ENCODE results near the gene CTDSPL. TPM values are rescaled to one million over a fixed set of nuclear protein-coding genes. Genes with fewer than 3 reads are reported as not detected.

CTDSPL gene
- total RNA-seq, 2 donors from 2014 or later: 27.8 to 30.7 TPM

DNA sequence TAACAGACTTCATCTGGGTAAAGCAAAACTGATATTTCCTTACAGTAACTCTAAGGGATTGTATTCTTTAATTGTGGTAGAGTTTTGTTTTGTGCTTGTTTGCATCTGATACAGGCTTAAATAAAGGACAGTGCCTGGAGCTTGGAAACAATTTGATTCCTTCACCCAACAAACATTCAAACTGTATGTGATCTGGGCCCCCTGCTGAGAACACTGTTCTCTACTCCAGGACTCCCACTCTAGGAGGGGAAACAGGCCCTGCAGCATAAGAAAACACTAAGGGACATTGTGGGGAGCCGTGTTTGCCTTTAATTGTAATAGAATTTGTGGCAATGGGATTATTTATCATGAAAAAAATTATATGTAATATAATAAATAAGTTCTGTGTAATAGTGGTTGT lies 56.9 kb downstream of the CTDSPL start:
- H3K9me3 ChIP-seq (ENCODE audit: control insufficient read depth, low read length): no peaks in the 10 kb centered on the region
- no peak overlapping the region for H3K9ac ChIP-seq (ENCODE audit: extremely low read depth, low read length, poor library complexity, severe bottlenecking)
- 80% methylated on average over 1 of the region's 1 CpG; no CpG with 5 or more reads in 1 of the 2 experiments for WGBS, 2 experiments (ENCODE audit: insufficient coverage in 1 of 2, insufficient read length in 1 of 2)
- peaks cover 15% of the 10 kb centered on the region for H3K4me1 Mint-ChIP-seq
- no peaks in the 10 kb centered on the region for H3K27me3 ChIP-seq (ENCODE audit: control insufficient read depth, insufficient read depth, low read length, poor library complexity, severe bottlenecking)
- peaks cover 3% of the 10 kb centered on the region for H3K4me1 ChIP-seq (ENCODE audit: control insufficient read depth, insufficient read depth, low read length)
- H3K27me3 Mint-ChIP-seq (ENCODE audit: insufficient read depth): no peaks in the 10 kb centered on the region
- H3K27ac ChIP-seq (ENCODE audit: low read depth, low read length): no peak overlapping the region
- DNase-seq: no peak
- H3K4me3 ChIP-seq (ENCODE audit: low read length): no peak overlapping the region
- no peak overlapping the region for H3K4me3 Mint-ChIP-seq
- no peaks in the 10 kb centered on the region for H3K36me3 ChIP-seq (ENCODE audit: control insufficient read depth, insufficient read depth, low read length)
- TF ChIP-seq, protein P1, sequence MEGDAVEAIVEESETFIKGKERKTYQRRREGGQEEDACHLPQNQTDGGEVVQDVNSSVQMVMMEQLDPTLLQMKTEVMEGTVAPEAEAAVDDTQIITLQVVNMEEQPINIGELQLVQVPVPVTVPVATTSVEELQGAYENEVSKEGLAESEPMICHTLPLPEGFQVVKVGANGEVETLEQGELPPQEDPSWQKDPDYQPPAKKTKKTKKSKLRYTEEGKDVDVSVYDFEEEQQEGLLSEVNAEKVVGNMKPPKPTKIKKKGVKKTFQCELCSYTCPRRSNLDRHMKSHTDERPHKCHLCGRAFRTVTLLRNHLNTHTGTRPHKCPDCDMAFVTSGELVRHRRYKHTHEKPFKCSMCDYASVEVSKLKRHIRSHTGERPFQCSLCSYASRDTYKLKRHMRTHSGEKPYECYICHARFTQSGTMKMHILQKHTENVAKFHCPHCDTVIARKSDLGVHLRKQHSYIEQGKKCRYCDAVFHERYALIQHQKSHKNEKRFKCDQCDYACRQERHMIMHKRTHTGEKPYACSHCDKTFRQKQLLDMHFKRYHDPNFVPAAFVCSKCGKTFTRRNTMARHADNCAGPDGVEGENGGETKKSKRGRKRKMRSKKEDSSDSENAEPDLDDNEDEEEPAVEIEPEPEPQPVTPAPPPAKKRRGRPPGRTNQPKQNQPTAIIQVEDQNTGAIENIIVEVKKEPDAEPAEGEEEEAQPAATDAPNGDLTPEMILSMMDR (conservative IDR thresholded peaks at IDR 0.05): no peak
- peak overlapping the region; percentile 41 for H3K27ac Mint-ChIP-seq
- H3K36me3 Mint-ChIP-seq (ENCODE audit: low read depth): peaks cover 1% of the 10 kb centered on the region
- peaks cover 5% of the 10 kb centered on the region for H3K9me3 Mint-ChIP-seq

- no peak overlapping the region for H3K9ac ChIP-seq (ENCODE audit: extremely low read depth, low read length, poor library complexity, severe bottlenecking)
- H3K36me3 ChIP-seq (ENCODE audit: control insufficient read depth, insufficient read depth, low read length): no peaks in the 10 kb centered on the region
- Mint-ChIP-seq H3K27me3 (ENCODE audit: insufficient read depth) (no peaks in the 10 kb centered on the region), H3K4me1 (peaks cover 17% of the 10 kb centered on the region), H3K36me3 (ENCODE audit: low read depth) (no peaks in the 10 kb centered on the region), H3K27ac (no peak overlapping the region), H3K9me3 (no peaks in the 10 kb centered on the region), H3K4me3 (no peak overlapping the region)
- H3K27me3 ChIP-seq (ENCODE audit: control insufficient read depth, insufficient read depth, low read length, poor library complexity, severe bottlenecking): no peaks in the 10 kb centered on the region
- H3K9me3 ChIP-seq (ENCODE audit: control insufficient read depth, low read length): no peaks in the 10 kb centered on the region
- 93 to 94% methylated on average over 3 to 4 of the region's 4 CpGs for WGBS, 2 experiments (ENCODE audit: insufficient coverage in 1 of 2, insufficient read length in 1 of 2)
- no peak overlapping the region for H3K27ac ChIP-seq (ENCODE audit: low read depth, low read length)
- DNase-seq: no peak
- H3K4me1 ChIP-seq (ENCODE audit: control insufficient read depth, insufficient read depth, low read length): peaks cover 3% of the 10 kb centered on the region
- TF ChIP-seq, protein P1 (conservative IDR thresholded peaks at IDR 0.05): no peak
- no peak overlapping the region for H3K4me3 ChIP-seq (ENCODE audit: low read length)
Observed at GRCh38 chr3:37920156-37920699, 58.5 kb downstream of the CTDSPL start.

DNA sequence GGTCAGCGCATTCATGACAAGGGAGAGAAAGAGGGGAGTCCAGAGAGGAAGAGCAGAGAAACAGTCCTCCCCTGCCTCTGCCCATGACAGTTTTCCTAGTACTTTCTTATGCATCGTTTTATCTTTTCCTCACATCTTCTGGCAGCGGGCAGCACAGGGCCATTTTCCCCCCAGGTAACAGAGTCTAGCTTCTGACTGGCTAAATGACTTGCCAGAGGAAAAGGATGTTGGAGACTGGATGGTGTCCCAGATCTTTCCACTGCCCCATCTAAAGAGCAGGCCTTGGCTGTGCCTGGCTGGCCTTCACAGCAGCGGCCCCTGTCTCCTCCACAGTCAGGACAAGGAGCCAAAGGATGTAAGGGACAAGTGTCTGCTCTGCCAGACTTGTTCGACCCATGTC lies 59.3 kb downstream of the CTDSPL start:
- DNase-seq: no peak
- Histone ChIP-seq H3K27me3 (ENCODE audit: control insufficient read depth, insufficient read depth, low read length, poor library complexity, severe bottlenecking) (no peaks in the 10 kb centered on the region), H3K4me3 (ENCODE audit: low read length) (no peak overlapping the region), H3K36me3 (ENCODE audit: control insufficient read depth, insufficient read depth, low read length) (no peaks in the 10 kb centered on the region), H3K4me1 (ENCODE audit: control insufficient read depth, insufficient read depth, low read length) (peaks cover 3% of the 10 kb centered on the region), H3K27ac (ENCODE audit: low read depth, low read length) (no peak overlapping the region), H3K9ac (ENCODE audit: extremely low read depth, low read length, poor library complexity, severe bottlenecking) (no peak overlapping the region), H3K9me3 (ENCODE audit: control insufficient read depth, low read length) (no peaks in the 10 kb centered on the region)
- Mint-ChIP-seq H3K36me3 (ENCODE audit: low read depth) (no peaks in the 10 kb centered on the region), H3K9me3 (no peaks in the 10 kb centered on the region), H3K27ac (no peak overlapping the region), H3K4me3 (no peak overlapping the region), H3K27me3 (ENCODE audit: insufficient read depth) (no peaks in the 10 kb centered on the region), H3K4me1 (peaks cover 17% of the 10 kb centered on the region)
- TF ChIP-seq, protein P1 (conservative IDR thresholded peaks at IDR 0.05): no peak
- WGBS, 2 experiments (ENCODE audit: insufficient coverage in 1 of 2, insufficient read length in 1 of 2): 94 to 100% methylated on average over 1 to 5 of the region's 5 CpGs

Measured in endodermal cell (in vitro differentiated cells).